Activated naive CD8-positive, alpha-beta T cell treated with anti-CD3 and anti-CD28 coated beads for 36 hours (primary cell): ENCODE results near the gene SKP1. TPM values are rescaled to one million over a fixed set of nuclear protein-coding genes. Genes with fewer than 3 reads are reported as not detected.

Experiments used
- DNase-seq: peaks from one replicate; pipeline ENCODE4 v3.0.0; 2021
- H3K27ac Mint-ChIP-seq: one replicate; pipeline ENCODE4 v1.8.0; 2022; ENCODE audit warnings: mild to moderate bottlenecking, moderate library complexity, mixed read lengths
- H3K27me3 Mint-ChIP-seq: one replicate; pipeline ENCODE4 v1.8.0; 2022; ENCODE audit warnings: mild to moderate bottlenecking, mixed read lengths
- H3K36me3 Mint-ChIP-seq: one replicate; pipeline ENCODE4 v1.8.0; 2021; ENCODE audit warnings: mild to moderate bottlenecking, mixed read lengths
- H3K4me1 Mint-ChIP-seq: one replicate; pipeline ENCODE4 v1.8.0; 2021; ENCODE audit warnings: mixed read lengths
- H3K4me3 Mint-ChIP-seq: one replicate; pipeline ENCODE4 v1.8.0; 2022; ENCODE audit warnings: mild to moderate bottlenecking, moderate library complexity, mixed read lengths
- H3K9me3 Mint-ChIP-seq: one replicate; pipeline ENCODE4 v1.8.0; 2022; ENCODE audit warnings: mixed read lengths
- total RNA-seq, 2 experiments: library from RNA; stranded (reverse); gene quantifications; one replicate each; pipeline ENCODE4 v1.2.3, GENCODE V29; 2021

SKP1 gene
- total RNA-seq, 2 experiments from 2014 or later: 253 to 260 TPM

DNA sequence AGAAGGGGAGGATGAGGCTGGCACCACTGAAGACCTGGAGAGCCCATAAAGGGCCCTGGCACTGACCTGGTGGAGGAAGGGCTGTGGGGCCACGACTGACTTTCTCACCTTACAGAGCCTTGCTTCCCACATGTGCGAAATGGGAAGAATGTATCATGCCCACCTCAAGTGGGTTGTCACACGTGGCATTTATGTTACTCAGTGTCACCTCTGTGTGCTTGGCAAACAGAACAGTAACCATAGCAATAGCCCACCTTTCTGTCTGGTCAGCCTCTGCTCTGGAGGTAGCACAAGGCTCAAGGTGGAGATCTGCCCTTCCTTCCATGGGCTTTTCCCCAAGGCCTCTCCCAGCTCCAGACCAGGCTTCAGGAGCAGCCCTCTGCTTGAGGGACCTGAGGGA is 45.6 kb downstream of the SKP1 start:
- peak overlapping the region; percentile 24 for H3K4me3 Mint-ChIP-seq
- no peaks in the 10 kb centered on the region for H3K9me3 Mint-ChIP-seq
- peaks cover 95% of the 10 kb centered on the region for H3K4me1 Mint-ChIP-seq
- H3K27ac Mint-ChIP-seq: peak overlapping the region; percentile 89
- peak; percentile 66 for DNase-seq
- H3K36me3 Mint-ChIP-seq: peaks cover 33% of the 10 kb centered on the region
- H3K27me3 Mint-ChIP-seq: no peaks in the 10 kb centered on the region

DNA sequence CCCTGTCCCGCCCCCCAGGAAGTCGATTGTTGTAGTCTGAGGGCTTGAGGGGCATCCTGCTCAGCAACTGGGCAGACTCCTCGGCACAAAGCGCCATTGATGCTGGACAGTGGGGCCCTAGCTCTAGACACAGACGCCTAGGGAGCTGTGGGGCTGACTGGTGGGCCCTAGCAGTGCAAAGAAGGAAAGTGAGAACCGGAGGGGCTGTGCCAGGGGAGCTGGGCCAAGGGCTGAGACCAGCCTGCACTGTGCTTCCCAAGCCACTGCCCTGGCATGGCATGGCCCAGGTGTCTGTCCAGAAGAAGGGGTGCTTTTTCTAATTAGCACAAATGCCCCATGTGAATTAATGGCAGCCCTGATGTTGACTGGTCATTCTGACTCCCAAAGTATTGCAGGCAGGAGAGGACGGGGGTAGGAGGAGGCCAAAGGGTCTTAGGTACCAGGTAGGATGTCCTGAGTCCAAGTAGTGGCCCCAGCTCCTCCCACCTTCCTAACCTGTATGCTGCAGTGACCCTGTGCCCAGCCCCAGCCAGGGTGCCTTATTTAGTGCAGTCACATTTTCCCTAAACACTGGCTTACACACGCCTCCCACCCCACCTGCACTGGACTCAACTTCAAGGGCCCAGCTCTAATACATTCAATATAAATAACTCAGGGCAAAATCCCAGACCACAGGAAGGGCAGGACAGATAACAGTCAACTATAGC is 46.4 kb downstream of the SKP1 start:
- Mint-ChIP-seq H3K27me3 (no peaks in the 10 kb centered on the region), H3K9me3 (no peaks in the 10 kb centered on the region), H3K36me3 (peaks cover 29% of the 10 kb centered on the region), H3K4me1 (peaks cover 95% of the 10 kb centered on the region), H3K4me3 (peak overlapping the region; percentile 25), H3K27ac (peak overlapping the region; percentile 89)
- peak; percentile 19 for DNase-seq

- peaks cover 95% of the 10 kb centered on the region for H3K4me1 Mint-ChIP-seq
- no peaks in the 10 kb centered on the region for H3K27me3 Mint-ChIP-seq
- peaks cover 25% of the 10 kb centered on the region for H3K36me3 Mint-ChIP-seq
- no peaks in the 10 kb centered on the region for H3K9me3 Mint-ChIP-seq
- DNase-seq: peak; percentile 55
- H3K27ac Mint-ChIP-seq: peak overlapping the region; percentile 89
- H3K4me3 Mint-ChIP-seq: peak overlapping the region; percentile 68
Observed at GRCh38 chr5:134129411-134130238, 47.1 kb downstream of the SKP1 start.

GRCh38 chr5:134128648-134128995 is 48.1 kb downstream of the SKP1 start:
- Mint-ChIP-seq H3K27ac (peak overlapping the region; percentile 89), H3K4me1 (peaks cover 100% of the 10 kb centered on the region), H3K9me3 (no peaks in the 10 kb centered on the region), H3K36me3 (peaks cover 25% of the 10 kb centered on the region), H3K4me3 (peak overlapping the region; percentile 68), H3K27me3 (no peaks in the 10 kb centered on the region)
- DNase-seq: peak; percentile 17

- peak; percentile 62 for DNase-seq
- H3K27ac Mint-ChIP-seq: peak overlapping the region; percentile 89
- no peaks in the 10 kb centered on the region for H3K27me3 Mint-ChIP-seq
- H3K4me1 Mint-ChIP-seq: peaks cover 100% of the 10 kb centered on the region
- no peaks in the 10 kb centered on the region for H3K9me3 Mint-ChIP-seq
- H3K4me3 Mint-ChIP-seq: peak overlapping the region; percentile 68
- H3K36me3 Mint-ChIP-seq: peaks cover 30% of the 10 kb centered on the region
Observed at GRCh38 chr5:134127988-134128647, 48.6 kb downstream of the SKP1 start.

DNA sequence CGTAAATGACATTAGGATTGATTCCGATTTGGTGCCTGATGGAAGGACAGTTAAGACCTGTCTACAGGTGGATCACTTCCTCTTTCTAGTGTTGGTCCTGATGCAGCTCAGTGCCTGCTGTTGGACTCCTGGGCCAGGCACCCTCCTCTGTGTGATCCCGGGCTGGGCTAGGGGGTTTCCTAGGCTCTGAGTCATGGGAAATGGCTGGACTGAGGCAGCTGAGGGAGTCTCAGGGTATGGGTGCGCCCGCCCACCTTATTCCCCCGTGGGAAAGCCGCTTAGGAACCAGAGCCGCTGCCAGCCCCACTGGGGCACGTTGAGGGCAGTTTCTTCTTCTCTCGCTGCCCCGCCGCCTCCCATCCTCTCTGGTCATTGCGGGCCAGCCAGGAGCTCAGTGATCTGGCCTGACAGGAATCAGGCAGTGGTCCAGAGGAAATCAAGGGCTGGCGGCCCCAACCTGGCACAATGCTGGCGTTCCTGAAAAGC is 49.3 kb downstream of the SKP1 start:
- no peaks in the 10 kb centered on the region for H3K27me3 Mint-ChIP-seq
- peaks cover 26% of the 10 kb centered on the region for H3K36me3 Mint-ChIP-seq
- peak; percentile 75 for DNase-seq
- H3K9me3 Mint-ChIP-seq: no peaks in the 10 kb centered on the region
- peak overlapping the region; percentile 89 for H3K27ac Mint-ChIP-seq
- peak overlapping the region; percentile 68 for H3K4me3 Mint-ChIP-seq
- peaks cover 100% of the 10 kb centered on the region for H3K4me1 Mint-ChIP-seq

DNA sequence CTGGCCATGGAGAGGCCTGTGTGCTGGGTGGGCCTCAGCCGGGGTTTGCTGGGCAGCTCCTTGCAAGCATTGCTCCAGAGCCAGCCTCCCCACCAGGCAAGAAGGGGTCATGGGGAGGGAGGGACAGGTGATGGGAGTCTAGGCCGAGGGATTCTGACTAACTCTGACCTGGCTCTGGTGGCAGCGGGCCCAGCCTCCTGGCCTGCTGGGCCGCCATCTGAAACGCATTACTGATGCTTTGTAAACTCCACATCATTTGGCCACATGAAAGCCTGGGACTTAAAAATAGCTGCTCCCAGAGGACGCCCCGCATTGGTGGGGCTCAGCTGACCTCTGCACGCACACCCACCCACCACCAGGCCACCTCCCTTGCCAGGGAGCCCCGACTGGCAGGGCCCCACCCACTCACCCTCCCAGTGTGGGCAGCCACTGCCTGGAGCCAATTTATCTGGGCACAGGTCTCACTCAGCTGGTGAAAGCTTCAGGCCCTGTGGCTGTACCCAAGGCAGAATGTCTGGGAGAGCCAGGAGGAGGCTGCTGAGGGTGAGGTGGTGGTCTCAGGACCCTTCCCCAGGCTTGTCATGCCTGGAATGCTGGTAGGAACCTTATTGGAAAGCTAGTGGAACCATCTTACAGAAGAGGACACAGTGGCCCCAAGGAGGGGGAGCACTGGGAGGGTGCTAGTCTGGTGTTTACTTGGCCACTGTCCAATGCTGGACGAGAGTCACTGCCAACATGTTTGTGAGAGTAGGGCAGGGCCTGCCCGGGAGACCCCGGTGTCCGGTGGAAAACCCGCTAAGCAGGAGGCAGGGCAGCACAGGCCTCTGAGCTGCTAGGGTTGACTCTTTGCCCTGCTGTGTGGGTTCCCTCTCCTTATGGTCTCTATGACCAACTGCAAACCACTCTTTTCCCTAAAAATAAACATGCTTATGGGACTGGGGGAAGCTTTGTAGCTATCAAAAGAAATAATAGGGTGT is 51.4 kb downstream of the SKP1 start:
- Mint-ChIP-seq H3K27me3 (no peaks in the 10 kb centered on the region), H3K4me1 (peaks cover 93% of the 10 kb centered on the region), H3K27ac (peak overlapping the region; percentile 89), H3K4me3 (peak overlapping the region; percentile 68), H3K9me3 (no peaks in the 10 kb centered on the region), H3K36me3 (peaks cover 28% of the 10 kb centered on the region)
- no peak for DNase-seq

DNA sequence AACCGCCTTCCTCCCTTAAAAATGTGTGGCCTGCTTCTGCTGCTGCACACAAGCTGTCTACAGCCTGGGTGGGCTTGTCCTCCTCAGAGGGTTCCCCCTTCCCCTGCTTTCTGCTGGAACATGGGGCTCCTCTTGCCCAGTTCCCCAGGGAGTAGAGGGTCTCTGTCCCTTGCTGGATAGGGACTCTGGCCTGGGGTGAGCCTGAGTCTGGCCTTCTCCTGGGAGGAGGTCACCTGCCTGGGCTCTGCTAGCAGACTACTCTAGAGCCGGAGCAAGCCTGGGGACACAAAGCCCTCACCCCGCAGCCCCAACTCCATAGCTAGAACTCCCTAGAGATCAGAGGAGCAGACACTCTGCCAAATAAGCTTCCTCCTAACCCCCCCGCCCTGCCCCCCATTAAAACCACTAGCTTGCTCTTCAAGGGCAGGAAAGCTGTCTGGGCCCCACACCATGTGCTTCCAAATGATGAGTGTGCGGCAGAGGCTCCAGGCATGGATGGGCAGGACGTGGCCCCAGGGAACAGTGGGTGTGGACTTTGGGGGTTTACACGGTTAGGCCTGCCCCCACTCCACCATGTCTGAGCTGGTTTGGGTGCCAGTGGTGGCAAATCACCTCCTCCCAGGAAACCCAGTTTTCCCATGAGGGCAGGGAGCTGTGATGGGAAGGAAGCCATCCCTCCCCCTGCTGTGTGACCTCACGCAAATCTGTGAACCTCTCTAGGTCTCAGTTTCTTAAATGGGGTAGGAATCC is 52.3 kb downstream of the SKP1 start:
- no peaks in the 10 kb centered on the region for H3K9me3 Mint-ChIP-seq
- peak; percentile 29 for DNase-seq
- peak overlapping the region; percentile 89 for H3K27ac Mint-ChIP-seq
- H3K4me1 Mint-ChIP-seq: peaks cover 93% of the 10 kb centered on the region
- H3K27me3 Mint-ChIP-seq: no peaks in the 10 kb centered on the region
- H3K36me3 Mint-ChIP-seq: peaks cover 34% of the 10 kb centered on the region
- H3K4me3 Mint-ChIP-seq: peak overlapping the region; percentile 68

DNA sequence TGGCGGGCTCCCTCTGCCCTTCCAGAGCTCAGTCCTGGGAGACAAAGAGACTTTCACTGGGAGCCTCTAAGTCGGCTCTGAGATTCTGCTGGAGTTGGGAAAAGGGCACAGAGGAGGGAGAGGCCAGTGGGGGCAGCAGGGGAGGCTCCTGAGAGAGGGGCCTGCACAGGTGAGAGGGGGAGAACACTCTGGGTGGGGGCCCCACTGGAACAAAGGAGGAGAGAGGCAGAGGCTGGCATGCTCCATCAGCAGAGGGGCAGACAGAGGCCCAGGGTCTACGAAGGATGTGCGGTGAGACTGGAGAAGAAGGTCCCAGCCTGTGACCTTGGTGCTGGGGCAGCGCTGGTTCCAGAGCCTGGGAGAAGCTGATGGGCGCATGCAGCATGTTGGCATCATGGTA is 53.4 kb downstream of the SKP1 start:
- no peaks in the 10 kb centered on the region for H3K27me3 Mint-ChIP-seq
- peaks cover 34% of the 10 kb centered on the region for H3K36me3 Mint-ChIP-seq
- no peaks in the 10 kb centered on the region for H3K9me3 Mint-ChIP-seq
- peak overlapping the region; percentile 89 for H3K27ac Mint-ChIP-seq
- DNase-seq: no peak
- peak overlapping the region; percentile 65 for H3K4me3 Mint-ChIP-seq
- peaks cover 92% of the 10 kb centered on the region for H3K4me1 Mint-ChIP-seq

DNA sequence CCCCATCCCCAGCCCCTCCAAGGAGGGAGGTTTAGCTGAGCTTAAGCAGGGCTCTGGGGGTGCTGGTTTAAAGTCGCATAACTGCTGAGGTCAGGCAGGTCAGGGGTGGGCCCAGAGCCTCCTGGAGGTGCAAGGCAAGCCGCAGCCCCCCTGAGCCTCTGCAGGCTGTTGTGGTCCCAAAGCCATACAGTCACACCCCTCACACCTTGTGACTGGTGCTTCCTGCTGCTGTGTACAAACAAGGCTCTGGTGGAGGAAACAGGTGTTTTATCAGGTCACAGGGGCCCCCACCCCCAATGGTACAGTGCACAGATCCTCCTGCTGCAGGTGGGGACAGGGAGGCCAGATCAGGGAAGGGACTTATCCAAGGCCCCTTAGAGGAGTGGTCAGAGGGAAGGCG is 54.2 kb downstream of the SKP1 start:
- H3K9me3 Mint-ChIP-seq: no peaks in the 10 kb centered on the region
- peak overlapping the region; percentile 89 for H3K27ac Mint-ChIP-seq
- H3K4me1 Mint-ChIP-seq: peaks cover 92% of the 10 kb centered on the region
- H3K36me3 Mint-ChIP-seq: peaks cover 32% of the 10 kb centered on the region
- H3K4me3 Mint-ChIP-seq: peak overlapping the region; percentile 50
- no peaks in the 10 kb centered on the region for H3K27me3 Mint-ChIP-seq
- no peak for DNase-seq

- peak overlapping the region; percentile 76 for H3K4me3 Mint-ChIP-seq
Observed at GRCh38 chr5:134120386-134121138, 56.2 kb downstream of the SKP1 start.

DNA sequence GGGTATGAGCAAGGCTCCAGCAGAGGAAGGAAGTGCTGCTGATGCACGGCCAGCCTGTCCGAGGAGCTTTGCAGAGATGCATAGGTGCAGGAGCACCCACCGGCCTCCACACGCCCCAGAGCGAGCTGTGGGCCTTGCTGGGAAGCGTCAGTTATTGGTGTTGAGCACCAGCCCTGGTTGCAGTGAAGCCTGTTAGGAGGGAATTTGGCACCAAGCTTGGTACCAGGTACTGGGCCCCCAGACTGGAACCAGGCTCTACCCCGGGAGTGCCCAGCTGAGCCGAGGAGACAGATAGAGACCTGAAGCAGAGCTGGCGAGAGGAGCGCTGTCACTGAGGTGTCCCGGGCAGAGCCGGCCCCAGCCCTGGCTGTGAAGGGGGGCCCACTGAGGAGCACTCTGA is 57.0 kb downstream of the SKP1 start:
- peak overlapping the region; percentile 76 for H3K4me3 Mint-ChIP-seq
- no peaks in the 10 kb centered on the region for H3K9me3 Mint-ChIP-seq
- no peaks in the 10 kb centered on the region for H3K27me3 Mint-ChIP-seq
- DNase-seq: peak; percentile 28
- peaks cover 36% of the 10 kb centered on the region for H3K36me3 Mint-ChIP-seq
- H3K4me1 Mint-ChIP-seq: peaks cover 79% of the 10 kb centered on the region
- H3K27ac Mint-ChIP-seq: peak overlapping the region; percentile 89

More at GRCh38 chr5:134120386-134121138, 56.2 kb downstream of the SKP1 start:
- peaks cover 87% of the 10 kb centered on the region for H3K4me1 Mint-ChIP-seq
- no peak for DNase-seq
- H3K36me3 Mint-ChIP-seq: peaks cover 36% of the 10 kb centered on the region
- no peaks in the 10 kb centered on the region for H3K27me3 Mint-ChIP-seq
- no peaks in the 10 kb centered on the region for H3K9me3 Mint-ChIP-seq
- peak overlapping the region; percentile 89 for H3K27ac Mint-ChIP-seq

DNA sequence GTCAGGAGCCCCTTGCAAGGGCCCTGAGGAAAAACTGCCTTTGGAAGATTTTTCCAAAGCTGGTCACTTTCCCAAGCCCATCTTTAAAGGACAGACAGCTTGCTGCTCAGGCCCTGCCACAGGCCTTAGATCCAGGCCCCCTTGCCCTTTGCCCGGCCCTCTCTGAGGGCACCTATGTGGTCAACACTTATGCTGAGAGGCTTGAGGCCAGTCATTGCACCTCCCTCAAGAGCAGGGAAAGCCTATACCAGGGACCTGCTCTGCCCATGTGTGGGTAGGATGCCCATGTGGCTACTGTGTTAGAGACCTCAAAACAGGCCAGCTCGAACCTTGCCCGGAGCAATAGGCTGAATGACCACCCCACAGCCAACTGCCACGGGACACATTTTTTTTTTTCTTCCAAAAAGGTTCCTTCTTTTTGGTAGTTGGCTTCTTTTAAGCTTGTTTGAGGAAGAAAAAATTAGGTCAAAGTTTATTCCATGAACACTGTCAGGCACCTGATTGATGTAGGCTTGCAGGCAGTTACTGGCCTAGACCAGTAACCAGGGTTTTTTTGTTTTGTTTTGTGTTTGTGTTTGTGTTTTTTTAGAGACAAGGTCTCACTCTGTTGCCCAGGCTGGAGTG is 58.4 kb downstream of the SKP1 start:
- H3K27ac Mint-ChIP-seq: peak overlapping the region; percentile 85
- no peaks in the 10 kb centered on the region for H3K27me3 Mint-ChIP-seq
- no peaks in the 10 kb centered on the region for H3K9me3 Mint-ChIP-seq
- peaks cover 72% of the 10 kb centered on the region for H3K4me1 Mint-ChIP-seq
- peak overlapping the region; percentile 76 for H3K4me3 Mint-ChIP-seq
- peaks cover 30% of the 10 kb centered on the region for H3K36me3 Mint-ChIP-seq
- no peak for DNase-seq
